Stimulated activated CD8-positive, alpha-beta memory T cell treated with anti-CD3 and anti-CD28 coated beads, Interleukin-2, amount 100 ng/mL, for 1 hour (primary cell): ENCODE data around the gene ARHGEF16.

Source experiments
- DNase-seq, 2 donors: peaks; one replicate each; pipeline ENCODE4 v3.0.0-alpha.2; 2020; ENCODE audit warnings: low read depth in 2 of 2

ARHGEF16 gene

GRCh38 chr1:3453891-3454810, at the start of gene ARHGEF16:
Gene ARHGEF16, plus strand, starts transcription at chr1:3454665. Its CDS starts 8,420 bp downstream, at chr1:3463085.
- DNase-seq, result no peak

GRCh38 chr1:3404801-3405200, 49.7 kb upstream of the ARHGEF16 start:
- no peak for DNase-seq

- no peak for DNase-seq
Measured at GRCh38 chr1:3405491-3405890, 49.0 kb upstream of the ARHGEF16 start.

- DNase-seq, result no peak
Measured at GRCh38 chr1:3405974-3406867, 48.2 kb upstream of the ARHGEF16 start.

GRCh38 chr1:3407021-3407420, 47.4 kb upstream of the ARHGEF16 start:
- no peak for DNase-seq

- no peak for DNase-seq
Measured at GRCh38 chr1:3408751-3409266, 45.7 kb upstream of the ARHGEF16 start.

GRCh38 chr1:3409366-3410141, 44.9 kb upstream of the ARHGEF16 start:
- no peak for DNase-seq

GRCh38 chr1:3410142-3410925, 44.1 kb upstream of the ARHGEF16 start:
- DNase-seq, result no peak

GRCh38 chr1:3411806-3412205, 42.7 kb upstream of the ARHGEF16 start:
- DNase-seq, result no peak

- no peak for DNase-seq
Measured at GRCh38 chr1:3412376-3412775, 42.1 kb upstream of the ARHGEF16 start.

GRCh38 chr1:3413975-3414710, 40.3 kb upstream of the ARHGEF16 start:
- no peak for DNase-seq

- no peak for DNase-seq
Measured at GRCh38 chr1:3415260-3416090, 39.0 kb upstream of the ARHGEF16 start.

- DNase-seq, result no peak
Measured at GRCh38 chr1:3417082-3417739, 37.3 kb upstream of the ARHGEF16 start.

GRCh38 chr1:3417934-3418333, 36.5 kb upstream of the ARHGEF16 start:
- DNase-seq, result no peak

- DNase-seq, result no peak
Measured at GRCh38 chr1:3418600-3418999, 35.9 kb upstream of the ARHGEF16 start.

- DNase-seq, result no peak
Measured at GRCh38 chr1:3419415-3420204, 34.9 kb upstream of the ARHGEF16 start.

GRCh38 chr1:3420218-3420951, 34.1 kb upstream of the ARHGEF16 start:
- no peak for DNase-seq
